ENCODE results near the gene RPUSD3.
"Not testable (repeated sequence)": the region's sequence is repeated elsewhere in the genome, so short reads cannot be mapped to it uniquely, and the experiment has no call there.

The RPUSD3 gene

GRCh38 chr3:9848860-9849259 is 5.1 kb upstream of the RPUSD3 start:
- not testable (repeated sequence) for H3K27ac ChIP-seq (ENCODE audit: low read depth, low read length); H3K36me3 ChIP-seq (ENCODE audit: insufficient read depth, low read length); H3K27me3 ChIP-seq (ENCODE audit: control insufficient read depth in 1 of 2, insufficient read depth in 2 of 2, low read length in 2 of 2); H3K4me1 ChIP-seq (ENCODE audit: insufficient read depth, low read length); H3K9ac ChIP-seq (ENCODE audit: low read length); H3K9me3 ChIP-seq (ENCODE audit: low read length); H3K4me3 ChIP-seq (ENCODE audit: low read depth in 1 of 2, low read length in 2 of 2)

GRCh38 chr3:9847870-9848269 is 4.1 kb upstream of the RPUSD3 start:
- H3K4me1 ChIP-seq (ENCODE audit: insufficient read depth, low read length); H3K9ac ChIP-seq (ENCODE audit: low read length); H3K9me3 ChIP-seq (ENCODE audit: low read length); H3K27me3 ChIP-seq (ENCODE audit: control insufficient read depth in 1 of 2, insufficient read depth in 2 of 2, low read length in 2 of 2); H3K36me3 ChIP-seq (ENCODE audit: insufficient read depth, low read length); H3K4me3 ChIP-seq (ENCODE audit: low read depth in 1 of 2, low read length in 2 of 2); H3K27ac ChIP-seq (ENCODE audit: low read depth, low read length): not testable (repeated sequence)

GRCh38 chr3:9846931-9847488 is 3.2 kb upstream of the RPUSD3 start:
- Histone ChIP-seq H3K4me3 (ENCODE audit: low read depth in 1 of 2, low read length in 2 of 2) (no peak overlapping the region), H3K27ac (ENCODE audit: low read depth, low read length) (no peak overlapping the region), H3K9ac (ENCODE audit: low read length) (no peak overlapping the region), H3K27me3 (ENCODE audit: control insufficient read depth in 1 of 2, insufficient read depth in 2 of 2, low read length in 2 of 2) (no peaks in the 10 kb centered on the region), H3K9me3 (ENCODE audit: low read length) (no peaks in the 10 kb centered on the region), H3K4me1 (ENCODE audit: insufficient read depth, low read length) (peaks cover 10% of the 10 kb centered on the region), H3K36me3 (ENCODE audit: insufficient read depth, low read length) (no peaks in the 10 kb centered on the region)

- Histone ChIP-seq H3K27me3 (ENCODE audit: control insufficient read depth in 1 of 2, insufficient read depth in 2 of 2, low read length in 2 of 2) (no peaks in the 10 kb centered on the region), H3K9me3 (ENCODE audit: low read length) (no peaks in the 10 kb centered on the region), H3K27ac (ENCODE audit: low read depth, low read length) (no peak overlapping the region), H3K4me1 (ENCODE audit: insufficient read depth, low read length) (peaks cover 13% of the 10 kb centered on the region), H3K4me3 (ENCODE audit: low read depth in 1 of 2, low read length in 2 of 2) (no peak overlapping the region), H3K9ac (ENCODE audit: low read length) (no peak overlapping the region), H3K36me3 (ENCODE audit: insufficient read depth, low read length) (peaks cover 7% of the 10 kb centered on the region)
Measured at GRCh38 chr3:9846231-9846630, 2.4 kb upstream of the RPUSD3 start.

GRCh38 chr3:9841015-9841414 is 2.8 kb downstream of the RPUSD3 start:
- peaks cover 13% of the 10 kb centered on the region for H3K4me1 ChIP-seq (ENCODE audit: insufficient read depth, low read length)
- peaks cover 39% of the 10 kb centered on the region for H3K36me3 ChIP-seq (ENCODE audit: insufficient read depth, low read length)
- H3K27ac ChIP-seq (ENCODE audit: low read depth, low read length): no peak overlapping the region
- H3K4me3 ChIP-seq (ENCODE audit: low read depth in 1 of 2, low read length in 2 of 2): no peak overlapping the region
- H3K9ac ChIP-seq (ENCODE audit: low read length): no peak overlapping the region
- H3K27me3 ChIP-seq (ENCODE audit: control insufficient read depth in 1 of 2, insufficient read depth in 2 of 2, low read length in 2 of 2): no peaks in the 10 kb centered on the region
- H3K9me3 ChIP-seq (ENCODE audit: low read length): no peaks in the 10 kb centered on the region

- H3K9me3 ChIP-seq (ENCODE audit: low read length): no peaks in the 10 kb centered on the region
- peaks cover 9% of the 10 kb centered on the region for H3K4me1 ChIP-seq (ENCODE audit: insufficient read depth, low read length)
- H3K9ac ChIP-seq (ENCODE audit: low read length): no peak overlapping the region
- H3K27me3 ChIP-seq (ENCODE audit: control insufficient read depth in 1 of 2, insufficient read depth in 2 of 2, low read length in 2 of 2): no peaks in the 10 kb centered on the region
- H3K36me3 ChIP-seq (ENCODE audit: insufficient read depth, low read length): peaks cover 47% of the 10 kb centered on the region
- no peak overlapping the region for H3K4me3 ChIP-seq (ENCODE audit: low read depth in 1 of 2, low read length in 2 of 2)
- no peak overlapping the region for H3K27ac ChIP-seq (ENCODE audit: low read depth, low read length)
Measured at GRCh38 chr3:9838856-9839255, 5.0 kb downstream of the RPUSD3 start.

GRCh38 chr3:9837701-9838582 is 5.9 kb downstream of the RPUSD3 start:
- Histone ChIP-seq H3K4me1 (ENCODE audit: insufficient read depth, low read length) (peaks cover 9% of the 10 kb centered on the region), H3K27me3 (ENCODE audit: control insufficient read depth in 1 of 2, insufficient read depth in 2 of 2, low read length in 2 of 2) (no peaks in the 10 kb centered on the region), H3K4me3 (ENCODE audit: low read depth in 1 of 2, low read length in 2 of 2) (no peak overlapping the region), H3K9me3 (ENCODE audit: low read length) (no peaks in the 10 kb centered on the region), H3K36me3 (ENCODE audit: insufficient read depth, low read length) (peaks cover 54% of the 10 kb centered on the region), H3K9ac (ENCODE audit: low read length) (no peak overlapping the region), H3K27ac (ENCODE audit: low read depth, low read length) (no peak overlapping the region)

- Histone ChIP-seq H3K4me1 (ENCODE audit: insufficient read depth, low read length) (no peaks in the 10 kb centered on the region), H3K4me3 (ENCODE audit: low read depth in 1 of 2, low read length in 2 of 2) (no peak overlapping the region), H3K27me3 (ENCODE audit: control insufficient read depth in 1 of 2, insufficient read depth in 2 of 2, low read length in 2 of 2) (no peaks in the 10 kb centered on the region), H3K36me3 (ENCODE audit: insufficient read depth, low read length) (peaks cover 42% of the 10 kb centered on the region), H3K9ac (ENCODE audit: low read length) (no peak overlapping the region), H3K27ac (ENCODE audit: low read depth, low read length) (no peak overlapping the region), H3K9me3 (ENCODE audit: low read length) (no peaks in the 10 kb centered on the region)
Measured at GRCh38 chr3:9834520-9835380, 9.1 kb downstream of the RPUSD3 start.

- no peaks in the 10 kb centered on the region for H3K4me1 ChIP-seq (ENCODE audit: insufficient read depth, low read length)
- H3K4me3 ChIP-seq (ENCODE audit: low read depth in 1 of 2, low read length in 2 of 2): no peak overlapping the region
- peaks cover 39% of the 10 kb centered on the region for H3K36me3 ChIP-seq (ENCODE audit: insufficient read depth, low read length)
- no peaks in the 10 kb centered on the region for H3K27me3 ChIP-seq (ENCODE audit: control insufficient read depth in 1 of 2, insufficient read depth in 2 of 2, low read length in 2 of 2)
- no peak overlapping the region for H3K27ac ChIP-seq (ENCODE audit: low read depth, low read length)
- H3K9me3 ChIP-seq (ENCODE audit: low read length): no peaks in the 10 kb centered on the region
- no peak overlapping the region for H3K9ac ChIP-seq (ENCODE audit: low read length)
Measured at GRCh38 chr3:9833078-9833477, 10.7 kb downstream of the RPUSD3 start.

- no peak overlapping the region for H3K27ac ChIP-seq (ENCODE audit: low read depth, low read length)
- no peak overlapping the region for H3K9ac ChIP-seq (ENCODE audit: low read length)
- H3K36me3 ChIP-seq (ENCODE audit: insufficient read depth, low read length): peaks cover 43% of the 10 kb centered on the region
- no peaks in the 10 kb centered on the region for H3K9me3 ChIP-seq (ENCODE audit: low read length)
- no peaks in the 10 kb centered on the region for H3K4me1 ChIP-seq (ENCODE audit: insufficient read depth, low read length)
- H3K4me3 ChIP-seq (ENCODE audit: low read depth in 1 of 2, low read length in 2 of 2): no peak overlapping the region
- no peaks in the 10 kb centered on the region for H3K27me3 ChIP-seq (ENCODE audit: control insufficient read depth in 1 of 2, insufficient read depth in 2 of 2, low read length in 2 of 2)
Measured at GRCh38 chr3:9831253-9831652, 12.6 kb downstream of the RPUSD3 start.
